ENCODE data around the gene PRKCD. TPM values are rescaled to one million over a fixed set of nuclear protein-coding genes. Genes with fewer than 3 reads are reported as not detected.

Gene PRKCD
- total RNA-seq, 1 experiment from 2014 or later = 19.2 TPM

DNA sequence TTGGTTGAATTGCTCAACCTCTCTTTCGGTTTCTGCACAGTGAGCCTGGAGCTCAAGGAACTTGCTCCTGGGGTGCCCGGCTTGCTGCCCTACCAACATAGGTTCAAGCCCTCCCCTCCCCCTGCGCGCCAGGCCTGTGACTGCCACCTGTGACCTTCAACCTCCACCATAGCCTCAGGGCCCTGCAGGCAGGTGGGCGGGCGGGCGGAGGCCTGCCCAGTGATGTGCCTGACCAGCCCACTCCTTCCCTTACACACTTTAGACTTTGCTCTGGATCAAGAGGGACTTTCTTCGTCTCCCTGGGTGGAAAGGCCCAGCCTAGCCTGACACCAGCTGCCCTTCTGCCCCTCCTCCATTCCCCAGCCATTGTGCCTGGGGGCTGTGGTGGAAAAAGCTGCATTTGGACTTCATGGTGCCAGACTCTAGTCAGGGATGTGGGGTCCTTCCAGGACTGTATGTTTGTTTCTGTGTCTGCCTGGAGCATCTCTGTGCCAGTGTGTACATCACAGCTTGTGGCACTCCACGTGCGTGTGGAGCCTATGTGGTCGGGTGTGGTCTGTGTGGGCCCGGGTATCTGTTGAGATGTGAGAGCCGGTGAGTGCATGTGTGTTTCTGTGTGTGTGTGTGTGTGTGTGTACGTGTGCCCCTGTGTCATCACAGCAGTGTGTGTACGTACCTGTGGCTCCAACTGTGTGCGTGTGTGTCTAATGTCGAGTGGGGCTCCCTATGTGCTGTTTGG is 9.5 kb downstream of the PRKCD start (continued):
- TF ChIP-seq, protein P1, sequence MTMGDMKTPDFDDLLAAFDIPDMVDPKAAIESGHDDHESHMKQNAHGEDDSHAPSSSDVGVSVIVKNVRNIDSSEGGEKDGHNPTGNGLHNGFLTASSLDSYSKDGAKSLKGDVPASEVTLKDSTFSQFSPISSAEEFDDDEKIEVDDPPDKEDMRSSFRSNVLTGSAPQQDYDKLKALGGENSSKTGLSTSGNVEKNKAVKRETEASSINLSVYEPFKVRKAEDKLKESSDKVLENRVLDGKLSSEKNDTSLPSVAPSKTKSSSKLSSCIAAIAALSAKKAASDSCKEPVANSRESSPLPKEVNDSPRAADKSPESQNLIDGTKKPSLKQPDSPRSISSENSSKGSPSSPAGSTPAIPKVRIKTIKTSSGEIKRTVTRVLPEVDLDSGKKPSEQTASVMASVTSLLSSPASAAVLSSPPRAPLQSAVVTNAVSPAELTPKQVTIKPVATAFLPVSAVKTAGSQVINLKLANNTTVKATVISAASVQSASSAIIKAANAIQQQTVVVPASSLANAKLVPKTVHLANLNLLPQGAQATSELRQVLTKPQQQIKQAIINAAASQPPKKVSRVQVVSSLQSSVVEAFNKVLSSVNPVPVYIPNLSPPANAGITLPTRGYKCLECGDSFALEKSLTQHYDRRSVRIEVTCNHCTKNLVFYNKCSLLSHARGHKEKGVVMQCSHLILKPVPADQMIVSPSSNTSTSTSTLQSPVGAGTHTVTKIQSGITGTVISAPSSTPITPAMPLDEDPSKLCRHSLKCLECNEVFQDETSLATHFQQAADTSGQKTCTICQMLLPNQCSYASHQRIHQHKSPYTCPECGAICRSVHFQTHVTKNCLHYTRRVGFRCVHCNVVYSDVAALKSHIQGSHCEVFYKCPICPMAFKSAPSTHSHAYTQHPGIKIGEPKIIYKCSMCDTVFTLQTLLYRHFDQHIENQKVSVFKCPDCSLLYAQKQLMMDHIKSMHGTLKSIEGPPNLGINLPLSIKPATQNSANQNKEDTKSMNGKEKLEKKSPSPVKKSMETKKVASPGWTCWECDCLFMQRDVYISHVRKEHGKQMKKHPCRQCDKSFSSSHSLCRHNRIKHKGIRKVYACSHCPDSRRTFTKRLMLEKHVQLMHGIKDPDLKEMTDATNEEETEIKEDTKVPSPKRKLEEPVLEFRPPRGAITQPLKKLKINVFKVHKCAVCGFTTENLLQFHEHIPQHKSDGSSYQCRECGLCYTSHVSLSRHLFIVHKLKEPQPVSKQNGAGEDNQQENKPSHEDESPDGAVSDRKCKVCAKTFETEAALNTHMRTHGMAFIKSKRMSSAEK (CRISPR knock-in tag; IDR thresholded peaks at IDR 0.05; ENCODE audit: borderline replicate concordance) = no peak
- TF ChIP-seq ZBTB21 (CRISPR knock-in tag; IDR thresholded peaks at IDR 0.05; ENCODE audit: borderline replicate concordance) = no peak
- TF ChIP-seq NR3C1 (CRISPR knock-in tag; conservative IDR thresholded peaks at IDR 0.05; ENCODE audit: low read depth) = no peak
- TF ChIP-seq SMAD4 (CRISPR knock-in tag; IDR thresholded peaks at IDR 0.05) = no peak
- no peak for TF ChIP-seq GTF2I (CRISPR knock-in tag; conservative IDR thresholded peaks at IDR 0.05)
- TF ChIP-seq GABPB1 (CRISPR knock-in tag; IDR thresholded peaks at IDR 0.05) = no peak
- TF ChIP-seq, protein P2, sequence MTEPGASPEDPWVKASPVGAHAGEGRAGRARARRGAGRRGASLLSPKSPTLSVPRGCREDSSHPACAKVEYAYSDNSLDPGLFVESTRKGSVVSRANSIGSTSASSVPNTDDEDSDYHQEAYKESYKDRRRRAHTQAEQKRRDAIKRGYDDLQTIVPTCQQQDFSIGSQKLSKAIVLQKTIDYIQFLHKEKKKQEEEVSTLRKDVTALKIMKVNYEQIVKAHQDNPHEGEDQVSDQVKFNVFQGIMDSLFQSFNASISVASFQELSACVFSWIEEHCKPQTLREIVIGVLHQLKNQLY (CRISPR knock-in tag; IDR thresholded peaks at IDR 0.05) = no peak
- no peak for TF ChIP-seq ZNF138 (CRISPR knock-in tag; conservative IDR thresholded peaks at IDR 0.05)
- TF ChIP-seq EMX1 (CRISPR knock-in tag; IDR thresholded peaks at IDR 0.05) = no peak
- TF ChIP-seq HMGA2 (CRISPR knock-in tag; IDR thresholded peaks at IDR 0.05) = no peak
- TF ChIP-seq ETV6 (CRISPR knock-in tag; IDR thresholded peaks at IDR 0.05) = no peak
- no peak for TF ChIP-seq GRHL2 (CRISPR knock-in tag; IDR thresholded peaks at IDR 0.05; ENCODE audit: insufficient replicate concordance, severe bottlenecking)

DNA sequence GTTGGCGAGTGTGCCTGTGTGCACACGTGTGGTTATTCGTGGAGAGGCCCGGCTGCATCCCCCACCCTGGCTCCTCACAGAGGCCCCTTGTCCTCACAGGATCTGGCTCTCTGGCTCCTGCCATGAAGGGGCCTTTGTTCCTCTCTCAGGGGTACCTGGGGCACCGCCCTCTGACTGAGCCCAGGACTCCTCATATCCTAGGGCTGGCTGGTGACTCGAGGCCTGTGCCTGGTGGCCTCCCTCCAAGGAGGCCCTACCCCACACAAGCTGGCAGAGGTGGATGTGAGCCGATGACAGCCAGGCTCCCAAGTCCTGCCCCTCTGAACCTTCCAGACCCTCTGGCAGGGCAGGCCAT is 10.0 kb downstream of the PRKCD start:
- DNase-seq (ENCODE audit: low spot score) = no peak
- Mint-ChIP-seq H3K4me3 (no peak overlapping the region), H3K4me1 (peaks cover 55% of the 10 kb centered on the region), H3K27me3 (ENCODE audit: low read depth) (no peaks in the 10 kb centered on the region), H3K27ac (0 out of 2 replicates have a peak overlapping the region, but pooled peaks have one; percentile 81), H3K9me3 (no peaks in the 10 kb centered on the region), H3K36me3 (no peaks in the 10 kb centered on the region)
- CTCF ChIA-PET = interaction anchor here (1.3 to 3.8 kb wide), 5 partner anchors 10 to 26 kb away, joined by 4 to 22 read pairs (median 8); partner anchors contain the start of gene PRKCD
- ATAC-seq = no peak
- POLR2A ChIA-PET = no interaction called here
- TF ChIP-seq FOXK1 (CRISPR knock-in tag; IDR thresholded peaks at IDR 0.05) (no peak), SMAD4 (CRISPR knock-in tag; IDR thresholded peaks at IDR 0.05) (no peak), TEAD4 (CRISPR knock-in tag; IDR thresholded peaks at IDR 0.05) (no peak), HMGA2 (CRISPR knock-in tag; IDR thresholded peaks at IDR 0.05) (no peak), FOXP1 (CRISPR knock-in tag; IDR thresholded peaks at IDR 0.05; ENCODE audit: borderline replicate concordance) (no peak), JAZF1 (CRISPR knock-in tag; IDR thresholded peaks at IDR 0.05) (no peak), RELA (CRISPR knock-in tag; IDR thresholded peaks at IDR 0.05; ENCODE audit: borderline replicate concordance) (no peak), ZNF219 (CRISPR knock-in tag; IDR thresholded peaks at IDR 0.05; ENCODE audit: borderline replicate concordance) (no peak), ZNF423 (CRISPR knock-in tag; IDR thresholded peaks at IDR 0.05) (no peak), ZNF138 (CRISPR knock-in tag; conservative IDR thresholded peaks at IDR 0.05) (no peak)
- TF ChIP-seq, protein P3, sequence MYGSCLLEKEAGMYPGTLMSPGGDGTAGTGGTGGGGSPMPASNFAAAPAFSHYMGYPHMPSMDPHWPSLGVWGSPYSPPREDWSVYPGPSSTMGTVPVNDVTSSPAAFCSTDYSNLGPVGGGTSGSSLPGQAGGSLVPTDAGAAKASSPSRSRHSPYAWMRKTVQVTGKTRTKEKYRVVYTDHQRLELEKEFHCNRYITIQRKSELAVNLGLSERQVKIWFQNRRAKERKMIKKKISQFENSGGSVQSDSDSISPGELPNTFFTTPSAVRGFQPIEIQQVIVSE (CRISPR knock-in tag; IDR thresholded peaks at IDR 0.05; ENCODE audit: borderline replicate concordance) = no peak
- TF ChIP-seq, protein P4, sequence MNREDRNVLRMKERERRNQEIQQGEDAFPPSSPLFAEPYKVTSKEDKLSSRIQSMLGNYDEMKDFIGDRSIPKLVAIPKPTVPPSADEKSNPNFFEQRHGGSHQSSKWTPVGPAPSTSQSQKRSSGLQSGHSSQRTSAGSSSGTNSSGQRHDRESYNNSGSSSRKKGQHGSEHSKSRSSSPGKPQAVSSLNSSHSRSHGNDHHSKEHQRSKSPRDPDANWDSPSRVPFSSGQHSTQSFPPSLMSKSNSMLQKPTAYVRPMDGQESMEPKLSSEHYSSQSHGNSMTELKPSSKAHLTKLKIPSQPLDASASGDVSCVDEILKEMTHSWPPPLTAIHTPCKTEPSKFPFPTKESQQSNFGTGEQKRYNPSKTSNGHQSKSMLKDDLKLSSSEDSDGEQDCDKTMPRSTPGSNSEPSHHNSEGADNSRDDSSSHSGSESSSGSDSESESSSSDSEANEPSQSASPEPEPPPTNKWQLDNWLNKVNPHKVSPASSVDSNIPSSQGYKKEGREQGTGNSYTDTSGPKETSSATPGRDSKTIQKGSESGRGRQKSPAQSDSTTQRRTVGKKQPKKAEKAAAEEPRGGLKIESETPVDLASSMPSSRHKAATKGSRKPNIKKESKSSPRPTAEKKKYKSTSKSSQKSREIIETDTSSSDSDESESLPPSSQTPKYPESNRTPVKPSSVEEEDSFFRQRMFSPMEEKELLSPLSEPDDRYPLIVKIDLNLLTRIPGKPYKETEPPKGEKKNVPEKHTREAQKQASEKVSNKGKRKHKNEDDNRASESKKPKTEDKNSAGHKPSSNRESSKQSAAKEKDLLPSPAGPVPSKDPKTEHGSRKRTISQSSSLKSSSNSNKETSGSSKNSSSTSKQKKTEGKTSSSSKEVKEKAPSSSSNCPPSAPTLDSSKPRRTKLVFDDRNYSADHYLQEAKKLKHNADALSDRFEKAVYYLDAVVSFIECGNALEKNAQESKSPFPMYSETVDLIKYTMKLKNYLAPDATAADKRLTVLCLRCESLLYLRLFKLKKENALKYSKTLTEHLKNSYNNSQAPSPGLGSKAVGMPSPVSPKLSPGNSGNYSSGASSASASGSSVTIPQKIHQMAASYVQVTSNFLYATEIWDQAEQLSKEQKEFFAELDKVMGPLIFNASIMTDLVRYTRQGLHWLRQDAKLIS (CRISPR knock-in tag; IDR thresholded peaks at IDR 0.05; ENCODE audit: borderline replicate concordance) = no peak
- TF ChIP-seq, protein P5, sequence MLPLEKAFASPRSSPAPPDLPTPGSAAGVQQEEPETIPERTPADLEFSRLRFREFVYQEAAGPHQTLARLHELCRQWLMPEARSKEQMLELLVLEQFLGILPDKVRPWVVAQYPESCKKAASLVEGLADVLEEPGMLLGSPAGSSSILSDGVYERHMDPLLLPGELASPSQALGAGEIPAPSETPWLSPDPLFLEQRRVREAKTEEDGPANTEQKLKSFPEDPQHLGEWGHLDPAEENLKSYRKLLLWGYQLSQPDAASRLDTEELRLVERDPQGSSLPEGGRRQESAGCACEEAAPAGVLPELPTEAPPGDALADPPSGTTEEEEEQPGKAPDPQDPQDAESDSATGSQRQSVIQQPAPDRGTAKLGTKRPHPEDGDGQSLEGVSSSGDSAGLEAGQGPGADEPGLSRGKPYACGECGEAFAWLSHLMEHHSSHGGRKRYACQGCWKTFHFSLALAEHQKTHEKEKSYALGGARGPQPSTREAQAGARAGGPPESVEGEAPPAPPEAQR (CRISPR knock-in tag; IDR thresholded peaks at IDR 0.05) = no peak
- TF ChIP-seq, protein P6, sequence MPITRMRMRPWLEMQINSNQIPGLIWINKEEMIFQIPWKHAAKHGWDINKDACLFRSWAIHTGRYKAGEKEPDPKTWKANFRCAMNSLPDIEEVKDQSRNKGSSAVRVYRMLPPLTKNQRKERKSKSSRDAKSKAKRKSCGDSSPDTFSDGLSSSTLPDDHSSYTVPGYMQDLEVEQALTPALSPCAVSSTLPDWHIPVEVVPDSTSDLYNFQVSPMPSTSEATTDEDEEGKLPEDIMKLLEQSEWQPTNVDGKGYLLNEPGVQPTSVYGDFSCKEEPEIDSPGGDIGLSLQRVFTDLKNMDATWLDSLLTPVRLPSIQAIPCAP (CRISPR knock-in tag; IDR thresholded peaks at IDR 0.05) = no peak
